ENCODE results near the gene CSRP1. TPM values are rescaled to one million over a fixed set of nuclear protein-coding genes. Genes with fewer than 3 reads are reported as not detected.
A peak's percentile ranks its signal among the peaks of the same experiment; 100 is the strongest.
"Not testable (repeated sequence)": the region's sequence is repeated elsewhere in the genome, so short reads cannot be mapped to it uniquely, and the experiment has no call there.

CSRP1 gene
- total RNA-seq: 67.7 TPM

- ATAC-seq: peak; percentile 83
These were observed at the start of gene CSRP1 for GRCh38 chr1:201506557-201507359. CSRP1 (minus strand) TSS chr1:201507123; CDS start chr1:201496303, 10,820 bp downstream.

DNA sequence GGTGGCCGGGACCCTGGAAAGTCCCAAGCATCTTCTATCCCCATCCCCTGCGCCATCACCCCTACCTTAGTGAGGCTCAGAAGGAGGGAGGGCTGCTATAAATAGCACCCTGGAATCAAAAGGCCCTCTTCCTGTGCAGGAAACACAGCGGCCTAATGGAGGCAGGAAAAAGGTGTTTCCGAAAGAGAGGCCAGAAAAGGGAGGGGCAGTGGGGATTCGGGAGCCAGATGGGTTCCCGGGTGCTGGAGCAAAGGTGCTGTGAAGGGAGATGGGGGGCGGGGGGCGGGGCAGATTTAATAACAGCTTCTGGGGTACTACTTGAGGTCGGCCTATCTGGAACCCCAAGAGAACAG lies 48.6 kb upstream of the CSRP1 start:
- DNase-seq (ENCODE audit: low spot score) (no peak), ATAC-seq (no peak)

More at GRCh38 chr1:201506557-201507359, at the start of gene CSRP1:
- DNase-seq (ENCODE audit: low spot score): peak; percentile 95

DNA sequence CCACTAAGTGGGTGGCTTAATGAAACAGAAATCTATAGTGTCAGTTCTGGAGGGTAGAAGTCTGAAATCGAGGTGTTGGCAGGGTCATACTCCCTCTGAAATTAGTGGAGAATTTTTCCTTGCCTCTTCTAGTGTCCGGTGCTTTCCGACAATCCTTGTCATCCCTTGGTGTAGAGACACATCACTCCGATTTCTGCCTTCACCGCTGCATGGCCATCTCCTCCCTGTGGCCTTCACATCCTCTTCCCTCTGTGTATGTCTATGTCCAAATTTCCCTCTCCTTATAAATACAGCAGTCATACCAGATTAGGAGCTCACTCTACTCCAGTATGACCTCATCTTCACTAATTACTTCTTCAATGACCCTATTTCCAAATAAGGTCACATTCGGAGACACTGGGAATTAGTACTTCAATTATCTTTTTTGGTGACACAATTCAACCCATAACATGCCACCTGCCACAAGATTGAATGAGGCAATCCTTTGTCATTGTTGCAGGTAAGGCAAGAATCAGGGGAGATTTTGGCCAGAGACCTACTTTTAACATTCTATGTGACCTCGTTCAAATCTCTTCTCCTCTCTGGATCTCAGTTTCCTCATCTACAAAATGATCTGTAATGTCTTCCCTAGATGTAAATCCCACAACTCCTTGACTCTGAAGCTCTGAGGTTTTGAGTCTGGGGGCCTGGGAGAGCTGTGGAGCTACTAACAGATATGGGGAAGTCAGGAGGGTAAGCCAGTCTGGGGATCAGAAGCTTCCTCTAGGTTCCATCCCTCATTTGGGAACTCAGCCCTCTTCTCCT lies 48.1 kb upstream of the CSRP1 start:
- DNase-seq (ENCODE audit: low spot score) (no peak), ATAC-seq (no peak)

- ATAC-seq (no peak), DNase-seq (ENCODE audit: low spot score) (no peak)
These were observed 47.3 kb upstream of the CSRP1 start for GRCh38 chr1:201554190-201554600.

GRCh38 chr1:201553496-201554189 lies 46.7 kb upstream of the CSRP1 start:
- ATAC-seq (no peak), DNase-seq (ENCODE audit: low spot score) (no peak)

DNA sequence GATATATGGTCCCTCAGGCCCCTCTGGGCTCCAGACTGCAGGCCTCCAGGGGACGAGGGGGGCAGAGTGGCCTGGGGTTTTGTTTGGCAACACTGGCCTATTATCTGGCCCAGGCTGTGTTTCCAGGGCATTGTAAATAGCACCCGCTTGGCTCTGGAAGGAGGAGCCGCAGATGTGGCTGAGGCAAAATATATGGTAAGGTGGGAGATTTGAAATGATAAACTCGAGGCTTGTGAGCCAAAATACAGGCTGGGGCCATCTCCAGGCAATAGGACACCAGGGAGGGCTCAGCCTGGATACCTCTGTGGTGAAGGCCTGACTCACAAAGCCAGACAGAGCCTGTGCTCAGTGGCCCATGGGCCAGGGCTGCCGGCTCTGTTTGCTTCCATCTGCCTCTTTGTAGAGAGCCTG lies 46.0 kb upstream of the CSRP1 start:
- ATAC-seq (no peak), DNase-seq (ENCODE audit: low spot score) (no peak)

GRCh38 chr1:201551877-201552731 lies 45.2 kb upstream of the CSRP1 start:
- DNase-seq (ENCODE audit: low spot score) (no peak), ATAC-seq (no peak)

- DNase-seq (ENCODE audit: low spot score) (no peak), ATAC-seq (no peak)
These were observed 44.2 kb upstream of the CSRP1 start for GRCh38 chr1:201551096-201551495.

DNA sequence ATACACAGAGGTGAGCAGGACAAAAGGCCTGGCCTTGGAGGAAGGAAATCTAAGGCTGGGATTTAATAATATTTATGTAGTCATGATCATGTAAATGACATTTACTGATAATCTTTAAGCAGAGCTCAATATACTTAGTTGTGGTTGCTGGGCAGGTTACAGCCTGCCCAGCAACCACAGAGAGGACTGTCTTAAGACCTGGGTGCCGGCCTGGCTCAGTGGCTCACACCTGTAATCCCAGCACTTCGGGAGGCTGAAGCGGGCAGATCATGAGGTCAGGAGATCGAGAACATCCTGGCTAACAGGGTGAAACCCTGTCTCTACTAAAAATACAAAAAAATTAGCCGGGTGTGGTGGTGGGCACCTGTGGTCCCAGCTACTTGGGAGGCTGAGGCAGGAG lies 42.6 kb upstream of the CSRP1 start:
- not testable (repeated sequence) for ATAC-seq; DNase-seq (ENCODE audit: low spot score)

DNA sequence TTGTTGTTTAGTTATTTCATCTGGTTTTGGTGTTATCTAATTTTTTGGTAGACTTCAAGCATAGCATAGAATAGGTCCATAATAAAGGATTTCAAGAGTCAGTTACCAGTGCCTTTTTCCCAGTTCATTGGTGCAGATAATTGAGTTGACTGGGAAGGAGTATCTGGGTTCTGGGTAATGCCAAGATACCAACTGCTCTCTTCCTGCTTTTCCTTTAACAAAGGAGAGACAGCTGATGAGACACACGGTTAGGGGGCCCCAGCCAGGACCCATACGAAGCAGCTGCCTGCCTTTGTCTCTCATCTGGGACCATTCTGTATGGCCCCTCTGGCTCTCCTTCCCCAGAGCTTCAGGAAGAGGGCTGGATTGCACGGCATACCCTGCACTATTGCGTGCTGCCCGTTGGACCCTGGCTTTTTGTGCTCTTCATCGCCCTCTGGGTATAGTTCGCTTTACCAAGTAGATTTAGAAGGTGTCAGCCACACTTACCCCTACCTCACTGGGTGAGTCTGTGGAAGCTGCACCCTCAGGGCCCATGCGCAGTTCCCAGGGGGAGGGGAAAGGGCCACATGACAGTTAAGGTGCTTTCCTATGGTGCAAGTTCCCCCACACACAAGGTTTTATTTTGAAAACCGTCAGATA lies 39.0 kb upstream of the CSRP1 start:
- DNase-seq (ENCODE audit: low spot score) (no peak), ATAC-seq (peak; percentile 31)

GRCh38 chr1:201544710-201545109 lies 37.8 kb upstream of the CSRP1 start:
- DNase-seq (ENCODE audit: low spot score) (no peak), ATAC-seq (no peak)

GRCh38 chr1:201543871-201544642 lies 37.1 kb upstream of the CSRP1 start:
- DNase-seq (ENCODE audit: low spot score) (no peak), ATAC-seq (no peak)

GRCh38 chr1:201542309-201543035 lies 35.5 kb upstream of the CSRP1 start:
- ATAC-seq: no peak

GRCh38 chr1:201540846-201541735 lies 34.2 kb upstream of the CSRP1 start:
- DNase-seq (ENCODE audit: low spot score) (no peak), ATAC-seq (no peak)

More at GRCh38 chr1:201542309-201543035, 35.5 kb upstream of the CSRP1 start:
- no peak for DNase-seq (ENCODE audit: low spot score)

GRCh38 chr1:201539561-201540431 lies 32.9 kb upstream of the CSRP1 start:
- no peak for DNase-seq (ENCODE audit: low spot score)
- peak; percentile 38 for ATAC-seq

Measured in left lobe of liver (tissue), 2 donors.